KBM-7 (cell line): ENCODE measurements around the gene DPPA4.

Source experiments
- DNase-seq: peaks from one replicate; pipeline ENCODE4 v3.0.0-alpha.2; 2015
- in situ Hi-C: fragments of 300-500 bp; cut with MboI; formaldehyde crosslinking; loops from 2 replicates; pipeline ENCODE4 v1.14.3; 2020; ENCODE audit warnings: low sequenced_read_pairs, low pct_unique_long_range_greater_than_20kb, mixed read lengths

Gene DPPA4

GRCh38 chr3:109339714-109340648 is 2.6 kb upstream of the DPPA4 start:
- DNase-seq, result no peak
- in situ Hi-C loops, result no loop called here

GRCh38 chr3:109339197-109339596 is 1.9 kb upstream of the DPPA4 start:
- in situ Hi-C loops, result no loop called here
- no peak for DNase-seq

- in situ Hi-C loops, result no loop called here
Measured at GRCh38 chr3:109338322-109338721, 976 bp upstream of the DPPA4 start.

GRCh38 chr3:109336291-109336861 is 970 bp downstream of the DPPA4 start:
- no peak for DNase-seq
- in situ Hi-C loops, result no loop called here

More at GRCh38 chr3:109338322-109338721, 976 bp upstream of the DPPA4 start:
- no peak for DNase-seq

GRCh38 chr3:109334572-109334971 is 2.8 kb downstream of the DPPA4 start:
- no peak for DNase-seq
- in situ Hi-C loops, result no loop called here

- no peak for DNase-seq
- in situ Hi-C loops, result no loop called here
Measured at GRCh38 chr3:109331692-109332091, 5.7 kb downstream of the DPPA4 start.

- in situ Hi-C loops, result no loop called here
Measured at GRCh38 chr3:109330405-109330804, 6.9 kb downstream of the DPPA4 start.

GRCh38 chr3:109328202-109328601 is 9.1 kb downstream of the DPPA4 start:
- no peak for DNase-seq
- in situ Hi-C loops, result no loop called here

More at GRCh38 chr3:109330405-109330804, 6.9 kb downstream of the DPPA4 start:
- no peak for DNase-seq

DNA sequence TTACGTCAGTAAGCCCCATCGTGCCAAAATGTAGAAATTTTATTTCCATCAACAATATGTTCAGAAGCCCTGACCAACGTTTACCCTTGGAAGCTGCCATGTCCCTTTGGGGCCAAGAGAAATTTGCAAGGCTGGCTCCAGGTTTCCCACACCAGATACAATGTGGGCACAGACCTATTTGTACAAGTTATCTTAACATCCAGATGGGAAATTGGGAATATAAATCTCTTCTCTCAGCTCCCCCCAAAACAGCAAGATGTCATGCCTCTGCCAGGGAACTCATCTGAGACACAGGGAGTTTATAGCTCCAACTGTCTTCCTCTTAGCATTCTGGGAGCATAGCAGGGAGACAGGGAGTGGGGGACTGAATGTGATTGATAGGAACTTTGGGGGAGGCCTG is 11.7 kb downstream of the DPPA4 start:
- in situ Hi-C loops, result no loop called here
- DNase-seq, result no peak

- DNase-seq, result no peak
- in situ Hi-C loops, result no loop called here
Measured at GRCh38 chr3:109325109-109325508, 12.2 kb downstream of the DPPA4 start.

DNA sequence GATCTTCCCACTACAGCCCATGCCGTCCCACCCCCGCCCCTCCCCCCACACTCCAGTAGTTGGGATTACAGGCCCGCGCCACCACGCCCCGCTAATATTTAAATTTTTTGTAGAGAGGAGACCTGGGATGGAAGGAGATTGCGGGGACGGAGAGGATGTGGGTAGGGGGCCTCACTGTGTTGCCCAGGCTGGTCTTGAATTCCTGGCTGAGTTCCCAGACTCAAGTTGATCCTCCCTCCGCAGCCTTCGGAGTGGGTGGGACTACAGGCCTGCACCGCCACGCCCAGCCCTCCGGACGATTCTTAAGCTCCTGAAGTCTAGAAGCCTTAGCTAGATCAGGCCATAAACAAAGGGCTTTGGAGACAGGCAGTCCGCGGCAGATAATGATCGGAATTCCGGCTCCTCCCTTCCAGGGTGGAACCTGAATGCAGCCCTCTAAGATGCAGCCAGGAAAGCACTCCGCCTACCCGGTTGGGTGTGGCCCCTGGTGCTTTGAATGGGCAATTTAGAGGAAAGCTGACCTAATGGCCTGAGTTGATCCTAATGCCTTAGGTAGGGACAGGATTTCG is 21.1 kb downstream of the DPPA4 start, which contains the start of gene DPPA2:
TSS of gene DPPA2 (minus strand) at position 356 of the 569 bp plus-strand sequence. CDS start 1,975 bp downstream, outside the sequence.
- in situ Hi-C loops, result no loop called here
- no peak for DNase-seq

DNA sequence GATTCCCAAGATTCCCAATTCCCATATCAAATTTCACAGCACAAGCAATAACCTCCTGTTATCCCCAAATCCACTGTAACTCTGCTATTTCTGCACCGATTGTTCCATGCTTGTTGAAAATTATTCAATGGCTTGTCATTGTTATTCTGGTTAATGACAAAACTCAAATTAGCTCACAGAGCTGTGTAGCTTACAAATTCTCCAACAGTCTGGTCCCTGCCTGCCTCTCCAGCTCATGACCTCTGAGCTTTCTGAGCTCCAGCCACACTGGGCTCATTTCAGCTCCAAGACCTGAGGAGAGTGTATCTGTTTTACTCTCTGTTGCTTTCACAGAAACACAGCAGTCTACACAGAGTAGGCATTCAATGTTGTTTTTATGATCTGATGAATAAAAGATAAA is 24.3 kb downstream of the DPPA4 start:
- no peak for DNase-seq
- in situ Hi-C loops, result no loop called here

DNA sequence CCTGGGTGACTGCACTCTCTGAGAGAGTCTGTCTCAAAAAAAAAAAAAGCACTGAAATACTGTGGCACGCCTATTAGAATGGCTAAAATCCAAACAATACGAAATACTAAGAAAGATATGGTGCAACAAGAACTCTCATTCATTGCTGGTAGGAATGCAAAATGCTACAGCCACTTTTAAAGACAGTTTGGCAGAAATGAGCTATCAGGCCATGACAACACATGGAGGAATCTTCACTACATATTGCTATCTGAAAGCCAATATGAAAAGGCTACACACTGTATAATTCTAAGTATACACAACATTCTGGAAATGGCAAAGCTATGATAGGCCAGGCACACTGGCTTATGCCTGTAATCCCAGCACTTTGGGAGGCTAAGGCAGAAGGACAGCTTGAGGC is 39.9 kb downstream of the DPPA4 start:
- in situ Hi-C loops, result no loop called here
- DNase-seq, result no peak

DNA sequence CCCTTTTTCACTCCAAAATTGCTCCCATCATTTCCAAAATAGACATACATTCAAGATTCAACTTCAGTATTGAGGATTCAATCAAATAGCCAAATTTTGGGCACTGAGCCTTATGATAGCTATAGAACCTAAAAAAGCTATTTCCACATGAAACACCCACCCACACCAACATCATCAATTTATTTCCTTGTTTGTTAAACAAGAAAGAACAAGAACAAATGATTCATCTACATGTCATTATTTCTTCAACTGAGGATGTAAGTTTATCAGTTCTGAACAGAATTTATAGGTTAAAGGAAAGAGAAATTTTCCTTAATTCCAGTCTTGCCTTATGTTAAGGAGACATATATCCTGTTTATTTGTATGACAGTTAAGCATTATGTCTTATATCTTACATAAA is 53.3 kb downstream of the DPPA4 start:
- DNase-seq, result no peak
- in situ Hi-C loops, result no loop called here

GRCh38 chr3:109278546-109278945 is 58.8 kb downstream of the DPPA4 start:
- no peak for DNase-seq
- in situ Hi-C loops, result no loop called here

DNA sequence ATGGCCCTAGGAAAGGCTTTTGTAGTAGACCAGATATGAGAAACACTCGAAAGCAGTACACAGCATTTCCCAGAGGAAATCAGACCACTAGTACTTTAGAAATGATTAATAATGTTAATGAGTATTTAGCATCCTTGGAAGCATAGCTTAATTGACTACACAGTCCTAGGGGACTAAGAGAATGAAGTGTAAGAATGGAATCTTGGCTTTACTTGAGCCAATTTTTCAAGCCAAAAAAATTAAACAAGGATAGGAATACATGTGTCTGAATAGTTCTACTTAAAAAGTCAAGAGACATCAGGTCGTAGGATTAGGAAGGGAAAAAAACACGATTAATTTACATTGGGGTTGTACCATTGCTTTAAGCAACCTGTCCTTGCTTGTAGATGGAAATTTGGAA is 59.2 kb downstream of the DPPA4 start:
- DNase-seq, result no peak
- in situ Hi-C loops, result no loop called here
